NB4 (cell line): Measurements from ENCODE around the gene ECD.

Experiments used
- POLR2A ChIP-seq: IDR thresholded peaks from 2 replicates; pipeline ENCODE4 v1.6.1; 2011; ENCODE audit warnings: mild to moderate bottlenecking; ENCODE audit not compliant: insufficient read length; ENCODE audit errors: extremely low read depth
- TF ChIP-seq, protein P1 (sequence below): IDR thresholded peaks from one replicate; pipeline ENCODE4 v1.5.1; 2012; ENCODE audit warnings: low read depth, low read length

DNA sequence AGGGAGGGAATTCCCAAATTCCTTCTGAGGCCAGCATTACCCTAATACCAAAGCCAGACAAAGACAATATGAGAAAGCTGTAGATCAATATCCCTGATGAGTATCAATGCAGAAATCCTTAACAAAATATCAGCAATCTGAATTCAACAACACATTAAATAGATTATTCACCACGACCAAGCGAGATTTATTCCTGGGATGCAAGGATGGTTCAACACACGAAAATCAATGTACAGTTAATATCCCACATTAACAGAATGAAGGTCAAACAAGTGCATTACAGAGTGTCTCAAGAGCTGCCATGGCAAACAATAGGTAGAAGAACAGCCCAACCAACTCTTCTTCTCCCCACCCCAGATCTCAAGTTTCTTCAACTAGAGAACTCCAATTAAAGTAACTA is 6.1 kb downstream of the ECD start:
- TF ChIP-seq, protein P1, sequence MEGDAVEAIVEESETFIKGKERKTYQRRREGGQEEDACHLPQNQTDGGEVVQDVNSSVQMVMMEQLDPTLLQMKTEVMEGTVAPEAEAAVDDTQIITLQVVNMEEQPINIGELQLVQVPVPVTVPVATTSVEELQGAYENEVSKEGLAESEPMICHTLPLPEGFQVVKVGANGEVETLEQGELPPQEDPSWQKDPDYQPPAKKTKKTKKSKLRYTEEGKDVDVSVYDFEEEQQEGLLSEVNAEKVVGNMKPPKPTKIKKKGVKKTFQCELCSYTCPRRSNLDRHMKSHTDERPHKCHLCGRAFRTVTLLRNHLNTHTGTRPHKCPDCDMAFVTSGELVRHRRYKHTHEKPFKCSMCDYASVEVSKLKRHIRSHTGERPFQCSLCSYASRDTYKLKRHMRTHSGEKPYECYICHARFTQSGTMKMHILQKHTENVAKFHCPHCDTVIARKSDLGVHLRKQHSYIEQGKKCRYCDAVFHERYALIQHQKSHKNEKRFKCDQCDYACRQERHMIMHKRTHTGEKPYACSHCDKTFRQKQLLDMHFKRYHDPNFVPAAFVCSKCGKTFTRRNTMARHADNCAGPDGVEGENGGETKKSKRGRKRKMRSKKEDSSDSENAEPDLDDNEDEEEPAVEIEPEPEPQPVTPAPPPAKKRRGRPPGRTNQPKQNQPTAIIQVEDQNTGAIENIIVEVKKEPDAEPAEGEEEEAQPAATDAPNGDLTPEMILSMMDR = no peak
- TF ChIP-seq POLR2A = no peak
